NCI-H446 treated with DMSO at 0.1 percent for 48 hours (cell line): ENCODE results near the gene COG5.

Experiments used
- DNase-seq: peaks from one replicate; lab custom pipeline; 2025; lab: John Stamatoyannopoulos, UW

COG5 gene

GRCh38 chr7:107505997-107506673 is 57.6 kb downstream of the COG5 start:
- no peak for DNase-seq

GRCh38 chr7:107505362-107505761 is 58.4 kb downstream of the COG5 start:
- DNase-seq = no peak

GRCh38 chr7:107503687-107504086 is 60.0 kb downstream of the COG5 start:
- no peak for DNase-seq

GRCh38 chr7:107502797-107503196 is 60.9 kb downstream of the COG5 start:
- no peak for DNase-seq

DNA sequence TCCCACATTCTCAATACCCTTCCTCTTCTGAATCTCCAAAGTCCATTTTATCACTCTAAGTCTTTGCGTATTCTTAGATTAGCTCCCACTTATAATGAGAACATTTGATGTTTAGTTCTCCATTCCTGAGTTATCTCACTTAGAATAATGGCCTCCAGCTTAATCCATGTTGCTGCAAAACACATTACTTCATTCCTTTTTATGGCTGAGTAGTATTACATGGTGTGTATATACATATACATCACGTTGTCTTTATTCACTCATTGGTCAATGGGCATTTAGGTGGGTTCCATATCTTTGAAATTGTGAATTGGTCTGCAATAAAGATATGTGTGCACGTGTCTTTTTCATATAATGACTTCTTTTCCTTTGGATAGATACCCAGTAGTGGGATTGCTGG is 61.6 kb downstream of the COG5 start:
- DNase-seq = no peak

- DNase-seq = no peak
These were observed 62.1 kb downstream of the COG5 start for GRCh38 chr7:107501593-107501992.

DNA sequence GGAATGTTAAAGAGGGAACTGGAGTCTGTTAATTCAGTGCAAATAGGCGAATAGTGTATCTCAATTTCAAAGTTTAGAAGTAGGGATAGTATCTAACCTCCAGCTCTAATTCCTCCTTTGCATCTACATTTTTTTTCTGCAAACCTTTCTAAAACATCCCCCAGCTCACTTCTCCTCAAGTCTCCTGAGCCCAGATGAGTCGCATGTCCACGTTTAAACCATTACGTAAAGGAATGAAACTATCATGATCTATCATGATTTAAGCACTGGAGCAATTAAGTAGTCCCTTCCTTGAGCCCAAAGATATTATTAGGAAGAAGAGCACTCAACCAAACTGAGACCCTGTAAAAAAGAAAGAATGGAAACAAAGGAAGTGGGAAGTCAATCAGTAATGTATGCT is 64.0 kb downstream of the COG5 start:
- no peak for DNase-seq

- DNase-seq = no peak
These were observed 68.2 kb downstream of the COG5 start for GRCh38 chr7:107495516-107495915.

- no peak for DNase-seq
These were observed 68.8 kb downstream of the COG5 start for GRCh38 chr7:107494884-107495283.

- no peak for DNase-seq
These were observed 69.4 kb downstream of the COG5 start for GRCh38 chr7:107494315-107494751.

DNA sequence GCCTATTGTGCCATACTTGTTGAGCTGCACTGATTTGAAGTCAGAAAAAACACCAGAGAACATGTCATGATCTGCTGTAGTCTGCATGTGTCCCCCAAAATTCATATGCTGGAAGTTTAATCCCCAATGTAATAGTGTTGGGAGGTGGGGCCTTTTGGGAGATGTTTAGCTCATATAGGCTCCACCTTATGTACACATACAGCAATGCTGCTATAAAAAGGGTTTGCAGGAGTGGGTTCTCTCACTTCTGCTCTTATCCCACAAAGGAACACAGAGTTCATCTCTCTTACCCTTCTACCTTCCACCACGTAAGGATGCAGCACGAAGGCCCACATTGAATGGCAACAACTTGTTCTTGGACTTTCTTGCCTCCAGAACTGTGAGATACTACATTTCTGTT is 70.8 kb downstream of the COG5 start:
- no peak for DNase-seq

DNA sequence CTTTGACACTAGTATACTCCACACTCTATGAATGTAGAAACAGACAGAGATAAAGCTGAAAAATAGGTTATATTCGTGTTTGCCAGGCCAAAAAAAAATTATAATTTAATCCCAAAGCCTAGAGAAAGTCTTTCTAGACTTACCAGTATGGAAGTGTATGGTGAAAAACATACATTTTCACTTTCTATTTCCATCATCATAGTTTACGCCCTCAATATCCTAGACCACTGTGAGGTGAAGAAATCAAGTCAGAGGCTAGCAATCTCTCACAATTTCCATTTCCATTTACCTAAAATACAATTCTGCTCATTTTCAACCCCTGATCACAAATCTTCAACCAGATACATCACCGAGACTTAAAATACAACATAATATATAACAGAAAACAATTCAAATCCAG is 77.7 kb downstream of the COG5 start:
- no peak for DNase-seq

GRCh38 chr7:107482571-107482970 is 81.1 kb downstream of the COG5 start:
- DNase-seq = no peak

DNA sequence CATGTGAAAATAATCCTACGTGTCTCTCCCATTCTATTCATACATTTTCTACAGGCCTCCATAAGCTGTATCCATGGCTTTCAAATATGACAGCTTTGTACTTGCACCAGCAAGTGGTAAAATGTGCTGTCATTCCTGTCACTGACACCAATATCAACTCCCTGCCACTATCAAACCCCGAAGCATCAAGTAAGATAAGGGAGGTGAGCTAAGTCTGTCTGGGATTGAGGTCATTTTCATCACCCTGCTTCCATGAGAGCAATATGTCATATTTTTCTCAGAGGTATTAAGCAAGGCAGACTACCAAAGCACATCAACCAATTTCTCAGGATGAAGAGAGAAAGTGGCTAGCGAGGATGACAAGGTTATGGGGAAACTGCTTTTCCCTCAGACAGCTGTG is 82.8 kb downstream of the COG5 start:
- no peak for DNase-seq

DNA sequence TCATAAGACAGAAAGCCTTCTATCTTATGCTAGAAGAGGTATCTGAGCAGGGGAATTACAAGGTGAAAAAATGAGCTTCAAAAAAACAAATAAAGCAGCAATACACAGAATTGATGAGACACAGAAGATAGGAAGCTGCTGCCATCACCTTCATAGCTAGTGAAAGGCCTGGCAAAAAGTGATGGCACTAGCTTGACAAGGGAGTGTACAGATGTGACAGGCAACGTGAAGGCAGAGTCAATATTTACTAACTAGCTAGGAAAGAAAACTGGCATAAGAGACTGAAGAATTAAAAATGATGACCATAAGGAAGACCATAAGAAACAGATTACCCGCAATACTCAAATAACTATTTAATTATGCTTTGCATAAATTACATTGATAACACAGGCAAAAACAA is 84.4 kb downstream of the COG5 start:
- DNase-seq = no peak

- no peak for DNase-seq
These were observed 89.6 kb downstream of the COG5 start for GRCh38 chr7:107474104-107474521.

DNA sequence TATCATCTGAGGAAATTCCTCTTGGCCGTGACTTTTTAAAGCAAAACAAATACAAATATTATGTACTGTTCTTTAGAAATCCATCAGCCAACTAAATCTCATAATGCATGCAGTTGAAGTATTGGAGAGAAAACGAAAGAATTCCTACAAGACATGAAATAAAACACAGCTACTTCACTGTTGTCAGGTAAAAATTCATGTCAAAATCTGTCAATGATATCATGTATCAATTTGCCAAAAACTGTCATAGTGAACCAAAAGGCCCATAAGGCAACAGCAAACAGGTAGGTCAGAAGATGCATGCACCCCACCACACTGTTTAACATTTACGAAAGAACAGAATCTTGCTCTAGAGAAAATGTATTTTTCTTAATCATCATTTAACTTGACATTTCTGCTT is 91.6 kb downstream of the COG5 start:
- DNase-seq = no peak

GRCh38 chr7:107471292-107472070 is 92.2 kb downstream of the COG5 start:
- DNase-seq = no peak

DNA sequence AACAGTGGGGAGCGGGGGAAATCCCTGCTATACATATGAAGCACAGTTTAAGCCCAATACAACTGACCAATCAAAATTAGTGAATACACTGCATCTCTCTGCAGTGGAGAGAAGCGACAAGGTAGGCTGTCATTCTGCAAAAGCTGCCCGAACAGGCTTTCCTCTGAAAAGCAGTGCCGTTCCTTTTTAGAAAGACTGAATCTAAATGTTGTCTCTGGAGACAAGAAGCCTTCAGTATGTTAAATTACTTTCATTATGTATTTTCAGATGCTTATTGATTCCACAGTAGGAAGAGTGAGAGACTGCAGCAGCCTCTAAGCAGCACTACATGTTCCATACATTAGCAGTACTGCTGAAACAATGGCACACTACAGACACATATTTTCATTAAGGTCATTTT is 93.8 kb downstream of the COG5 start, which contains the start of gene GPR22:
Gene GPR22, plus strand, starts transcription at position 129 of the 400 bp plus-strand sequence. CDS start 4,004 bp downstream, outside the sequence.
- DNase-seq = no peak

DNA sequence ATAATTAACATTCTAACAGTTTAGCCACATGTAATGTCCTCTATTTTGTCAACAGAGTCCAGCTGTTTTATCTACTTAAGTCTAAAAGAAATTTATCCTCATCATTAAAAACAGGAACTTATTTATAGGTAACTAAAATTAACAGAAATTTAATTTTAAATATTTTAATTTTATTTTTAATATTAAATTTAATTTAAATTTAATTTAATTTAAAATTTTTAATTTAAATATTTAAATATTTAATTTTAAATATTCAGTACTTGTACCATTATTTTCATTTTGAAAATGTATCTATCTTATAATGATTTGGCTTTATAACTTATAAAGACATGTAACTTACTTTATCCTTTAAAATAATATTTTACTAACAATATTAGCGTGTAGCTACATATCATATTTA is 94.9 kb downstream of the COG5 start:
- DNase-seq = no peak

DNA sequence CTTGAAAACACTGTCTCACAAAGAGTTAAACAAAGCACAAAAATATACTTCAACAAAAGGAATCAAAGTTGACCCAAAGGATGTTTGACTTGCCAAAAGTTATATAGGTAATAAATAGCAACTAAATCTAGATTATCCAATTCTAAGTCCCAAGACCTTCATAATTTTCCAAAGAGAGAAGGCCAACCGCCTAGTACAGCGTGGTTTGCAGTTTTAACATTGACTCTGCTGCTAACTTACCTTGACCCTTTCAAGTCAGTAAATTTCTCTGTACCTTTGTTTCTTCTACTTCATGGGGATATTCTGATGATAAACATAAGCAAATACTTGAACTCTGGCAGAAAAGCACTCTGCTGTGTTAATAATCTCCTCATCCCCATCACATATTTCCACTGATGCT is 95.7 kb downstream of the COG5 start:
- DNase-seq = no peak

- no peak for DNase-seq
These were observed 99.0 kb downstream of the COG5 start for GRCh38 chr7:107464666-107465226.
